Measurements from ENCODE around the gene SERPINH1. TPM values are rescaled to one million over a fixed set of nuclear protein-coding genes. Genes with fewer than 3 reads are reported as not detected.

Gene SERPINH1
- total RNA-seq, 1 experiment from 2014 or later, result 55.5 TPM

- no peak for DNase-seq (ENCODE audit: extremely low read depth, low read depth)
Measured at GRCh38 chr11:75593286-75593915, 31.3 kb downstream of the SERPINH1 start.

DNA sequence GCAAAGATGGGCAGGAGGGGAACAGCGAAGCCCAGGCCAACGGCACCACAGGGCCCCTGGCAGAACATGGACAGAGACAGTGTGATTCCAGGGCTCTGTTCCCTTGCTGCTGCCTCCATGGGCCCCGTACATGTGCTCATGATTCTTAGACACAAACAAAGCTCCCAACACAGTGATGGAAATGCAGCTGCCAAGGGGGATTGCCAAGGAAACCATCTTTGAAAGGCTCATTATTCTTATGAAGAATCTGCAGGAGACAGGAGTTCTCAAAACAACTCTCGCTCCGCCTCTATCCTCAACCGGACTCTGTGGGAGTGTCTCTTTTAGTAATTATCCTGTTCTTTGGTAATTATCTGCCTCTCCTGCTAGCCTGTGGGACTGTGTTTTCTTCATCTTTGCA lies 32.2 kb downstream of the SERPINH1 start:
- DNase-seq (ENCODE audit: extremely low read depth, low read depth), result no peak

- no peak for DNase-seq (ENCODE audit: extremely low read depth, low read depth)
Measured at GRCh38 chr11:75595429-75595828, 33.4 kb downstream of the SERPINH1 start.

- no peak for DNase-seq (ENCODE audit: extremely low read depth, low read depth)
Measured at GRCh38 chr11:75596914-75597313, 34.9 kb downstream of the SERPINH1 start.

- DNase-seq (ENCODE audit: extremely low read depth, low read depth), result no peak
Measured at GRCh38 chr11:75597636-75598035, 35.6 kb downstream of the SERPINH1 start.

DNA sequence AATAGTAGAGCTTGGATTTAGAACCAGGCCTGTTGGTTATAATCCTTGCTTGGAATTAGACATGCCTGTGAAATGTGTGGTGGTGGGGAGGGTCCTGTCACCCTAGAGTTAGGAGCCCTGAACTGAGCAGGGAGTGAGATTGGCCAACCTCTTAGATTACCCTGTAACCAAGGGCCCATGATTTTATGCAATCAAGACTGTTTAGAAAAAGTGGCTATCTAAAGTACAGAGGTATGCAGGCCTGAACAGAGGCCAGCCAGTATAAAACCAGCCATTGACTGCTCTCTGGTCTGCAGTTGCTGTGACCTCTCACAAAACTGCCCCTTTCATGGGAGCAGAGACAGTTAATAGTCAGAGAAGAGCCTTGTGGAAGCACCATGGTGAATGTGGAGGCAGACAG lies 36.2 kb downstream of the SERPINH1 start:
- no peak for DNase-seq (ENCODE audit: extremely low read depth, low read depth)

DNA sequence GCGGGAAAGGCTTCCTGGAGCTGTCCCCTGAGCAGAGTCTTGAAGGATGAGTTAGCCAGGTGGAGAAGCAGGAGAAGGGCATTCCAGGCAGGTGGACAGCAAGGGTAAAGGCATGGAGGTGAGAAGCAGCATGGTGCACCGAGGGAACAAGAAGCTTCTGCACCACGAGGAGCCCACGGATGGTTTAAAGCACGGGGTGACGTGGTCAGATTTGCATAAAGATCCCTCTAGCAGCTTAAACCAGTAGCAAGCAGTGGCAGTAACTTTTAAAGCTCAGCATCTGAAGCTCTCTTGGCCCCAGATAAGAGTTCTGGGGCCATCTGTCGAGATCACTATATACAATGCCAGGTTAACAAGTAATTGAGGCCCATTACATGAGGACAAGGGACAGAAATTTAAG lies 36.8 kb downstream of the SERPINH1 start:
- DNase-seq (ENCODE audit: extremely low read depth, low read depth), result no peak

GRCh38 chr11:75600356-75600755 lies 38.3 kb downstream of the SERPINH1 start:
- DNase-seq (ENCODE audit: extremely low read depth, low read depth), result no peak

- DNase-seq (ENCODE audit: extremely low read depth, low read depth), result no peak
Measured at GRCh38 chr11:75601494-75601893, 39.4 kb downstream of the SERPINH1 start.

DNA sequence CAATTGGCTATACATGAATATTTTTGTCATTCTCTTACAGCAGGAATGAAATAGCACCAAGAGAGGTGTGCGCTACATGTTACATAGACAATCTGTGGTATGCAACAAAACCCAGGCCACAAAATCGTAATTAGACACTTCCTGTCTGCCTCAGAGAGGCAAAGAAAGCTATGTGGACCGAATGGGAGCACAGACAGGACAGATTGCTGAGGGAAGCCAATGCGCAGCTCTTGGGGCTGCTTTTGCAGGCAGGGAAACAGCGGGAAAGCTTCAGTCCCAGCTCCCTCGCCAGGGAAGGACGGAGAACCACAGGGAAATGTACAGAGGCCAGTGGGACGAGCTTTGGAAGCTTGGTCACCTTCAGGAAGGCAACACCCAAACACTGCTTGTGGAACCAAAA lies 40.9 kb downstream of the SERPINH1 start:
- DNase-seq (ENCODE audit: extremely low read depth, low read depth), result no peak

GRCh38 chr11:75603791-75604736 lies 42.0 kb downstream of the SERPINH1 start:
- DNase-seq (ENCODE audit: extremely low read depth, low read depth), result no peak

DNA sequence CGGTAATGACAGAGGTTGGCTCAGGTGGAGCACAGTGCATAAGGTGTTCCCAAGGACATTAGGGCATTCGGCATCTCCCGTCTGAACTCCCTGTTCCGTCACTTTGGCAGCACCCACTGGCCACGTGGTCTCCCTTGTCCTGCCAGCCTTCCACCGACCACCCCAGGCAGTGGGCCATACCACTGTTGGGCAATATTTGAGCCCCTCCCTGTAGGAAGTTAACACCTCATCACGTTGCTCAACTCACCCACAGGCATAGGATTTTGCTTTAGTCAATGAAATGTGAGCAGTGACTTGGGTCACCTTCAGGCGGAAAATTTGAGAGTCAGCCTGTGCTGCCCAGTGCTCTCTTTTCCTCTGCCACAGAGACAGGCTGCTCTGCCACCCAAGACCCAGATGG lies 44.0 kb downstream of the SERPINH1 start:
- no peak for DNase-seq (ENCODE audit: extremely low read depth, low read depth)

DNA sequence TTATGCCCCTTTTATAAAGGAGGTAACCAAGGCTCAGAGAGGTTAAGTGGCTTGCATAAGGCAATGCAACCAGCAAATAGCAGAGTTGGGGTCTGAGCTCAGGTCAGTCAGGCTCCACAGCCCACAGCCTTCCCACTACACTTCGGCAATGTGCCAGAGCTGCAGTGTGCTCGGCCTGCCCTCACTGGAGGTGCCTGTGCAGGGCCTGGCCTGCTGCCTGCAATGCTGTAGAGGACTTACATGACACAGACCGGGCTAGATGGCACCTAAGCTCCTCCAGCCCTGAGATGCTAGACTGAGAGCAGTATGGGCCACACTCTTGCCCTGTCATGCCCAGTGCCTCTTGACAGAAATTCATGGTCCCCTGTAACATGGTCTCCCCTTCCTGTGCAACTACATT lies 49.8 kb downstream of the SERPINH1 start:
- DNase-seq (ENCODE audit: extremely low read depth, low read depth), result no peak

GRCh38 chr11:75615751-75616150 lies 53.7 kb downstream of the SERPINH1 start:
- no peak for DNase-seq (ENCODE audit: extremely low read depth, low read depth)

DNA sequence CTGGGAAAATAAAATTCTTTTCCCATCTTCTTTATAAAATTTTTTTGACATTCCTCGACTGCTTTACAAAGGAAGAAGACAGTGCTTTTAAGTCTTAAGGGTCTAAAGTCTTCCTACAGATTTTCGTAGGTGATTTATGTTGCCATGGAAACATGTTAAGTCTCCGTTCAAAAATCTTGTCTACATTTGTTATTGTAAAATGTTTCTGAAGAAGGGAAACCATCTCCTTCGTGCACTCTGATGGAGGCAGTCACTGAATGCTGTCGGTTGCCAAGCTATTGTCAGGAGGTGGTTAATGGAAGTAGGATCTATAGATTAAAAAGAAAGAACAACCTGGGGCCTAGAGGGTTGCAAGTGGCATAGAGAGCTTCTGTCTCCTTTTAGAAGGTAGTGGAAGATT lies 54.2 kb downstream of the SERPINH1 start:
- no peak for DNase-seq (ENCODE audit: extremely low read depth, low read depth)

Other genes starting within 250 kb of the SERPINH1 start
- gene ARRB1, start 210.6 kb upstream of the SERPINH1 start, total RNA-seq (2014; rRNA removed; shearing (Covaris generic)), result 2.2 and 4.0 TPM in 2 replicates
- gene RPS3, start 162.7 kb upstream of the SERPINH1 start, total RNA-seq (2014; rRNA removed; shearing (Covaris generic)), result 1,462 and 1,966 TPM in 2 replicates
- 4.3 and 4.7 TPM in 2 replicates for gene KLHL35, start 129.1 kb upstream of the SERPINH1 start, total RNA-seq (2014; rRNA removed; shearing (Covaris generic))
- gene GDPD5, start 36.3 kb upstream of the SERPINH1 start, total RNA-seq (2014; rRNA removed; shearing (Covaris generic)), result 4.0 and 6.5 TPM in 2 replicates
- 0.05 TPM in 1 of 2 replicates, not detected in the other for gene MAP6, start 106.8 kb downstream of the SERPINH1 start, total RNA-seq (2014; rRNA removed; shearing (Covaris generic))
- gene MOGAT2, start 155.6 kb downstream of the SERPINH1 start, total RNA-seq (2014; rRNA removed; shearing (Covaris generic)), result not detected in 2 replicates
- 1.9 and 3.9 TPM in 2 replicates for gene DGAT2, start 206.5 kb downstream of the SERPINH1 start, total RNA-seq (2014; rRNA removed; shearing (Covaris generic))

All from NCI-H460 (cell line).